Umbilical cord (tissue), 2 donors: Measurements from ENCODE around the gene PCBP2. TPM values are rescaled to one million over a fixed set of nuclear protein-coding genes. Genes with fewer than 3 reads are reported as not detected.
A peak's percentile ranks its signal among the peaks of the same experiment; 100 is the strongest.

Source experiments
- DNase-seq: peaks from one replicate; pipeline ENCODE4 v3.0.0-alpha.2; 2015; ENCODE audit warnings: low spot score
- total RNA-seq: library from RNA; depleted of rRNA; stranded (reverse); fragments of >200 nt; gene quantifications from one replicate; pipeline ENCODE4 v1.2.3, GENCODE V29; 2014; ENCODE audit warnings: low replicate concordance; ENCODE audit not compliant: insufficient read depth

Gene PCBP2
- total RNA-seq, 1 donor from 2014 or later, result 284 TPM

DNA sequence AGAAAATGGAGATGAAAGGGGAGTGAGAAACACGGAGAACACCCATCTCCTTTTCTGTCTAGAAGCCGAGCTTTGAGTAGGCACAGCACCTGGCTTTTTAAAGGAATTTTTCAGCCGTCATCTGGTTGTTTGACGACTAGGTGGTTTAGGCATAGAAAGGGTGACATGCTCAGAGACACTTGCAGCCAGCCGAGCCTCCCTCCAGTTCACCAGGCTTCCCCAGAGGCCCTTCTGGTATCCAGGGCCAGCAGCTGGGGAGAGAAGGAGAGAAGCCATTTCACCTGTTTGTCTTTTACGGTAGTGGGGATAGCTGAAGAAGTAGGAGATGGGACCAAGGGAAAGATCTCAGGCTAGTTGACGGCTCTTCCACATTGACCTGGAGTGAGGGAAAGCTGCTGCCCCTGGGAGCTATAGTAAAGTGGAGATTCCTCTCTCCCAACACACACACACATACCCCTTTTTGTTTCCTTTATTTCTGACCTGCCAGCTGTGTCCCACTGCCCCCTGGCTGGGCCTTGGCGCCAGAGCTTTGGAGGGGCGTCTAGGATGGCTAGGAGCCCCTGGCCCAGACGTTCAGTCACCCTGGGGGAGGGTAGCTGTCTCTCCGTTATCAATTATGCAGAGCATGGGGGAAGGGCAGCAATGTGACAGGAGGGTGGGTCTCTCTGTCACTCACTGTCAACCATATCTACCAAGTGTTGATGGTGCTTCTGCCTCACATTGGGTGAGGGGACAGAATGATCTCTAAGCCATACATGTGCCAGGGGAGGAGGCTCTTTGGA is 41.9 kb downstream of the PCBP2 start:
- DNase-seq, result no peak

DNA sequence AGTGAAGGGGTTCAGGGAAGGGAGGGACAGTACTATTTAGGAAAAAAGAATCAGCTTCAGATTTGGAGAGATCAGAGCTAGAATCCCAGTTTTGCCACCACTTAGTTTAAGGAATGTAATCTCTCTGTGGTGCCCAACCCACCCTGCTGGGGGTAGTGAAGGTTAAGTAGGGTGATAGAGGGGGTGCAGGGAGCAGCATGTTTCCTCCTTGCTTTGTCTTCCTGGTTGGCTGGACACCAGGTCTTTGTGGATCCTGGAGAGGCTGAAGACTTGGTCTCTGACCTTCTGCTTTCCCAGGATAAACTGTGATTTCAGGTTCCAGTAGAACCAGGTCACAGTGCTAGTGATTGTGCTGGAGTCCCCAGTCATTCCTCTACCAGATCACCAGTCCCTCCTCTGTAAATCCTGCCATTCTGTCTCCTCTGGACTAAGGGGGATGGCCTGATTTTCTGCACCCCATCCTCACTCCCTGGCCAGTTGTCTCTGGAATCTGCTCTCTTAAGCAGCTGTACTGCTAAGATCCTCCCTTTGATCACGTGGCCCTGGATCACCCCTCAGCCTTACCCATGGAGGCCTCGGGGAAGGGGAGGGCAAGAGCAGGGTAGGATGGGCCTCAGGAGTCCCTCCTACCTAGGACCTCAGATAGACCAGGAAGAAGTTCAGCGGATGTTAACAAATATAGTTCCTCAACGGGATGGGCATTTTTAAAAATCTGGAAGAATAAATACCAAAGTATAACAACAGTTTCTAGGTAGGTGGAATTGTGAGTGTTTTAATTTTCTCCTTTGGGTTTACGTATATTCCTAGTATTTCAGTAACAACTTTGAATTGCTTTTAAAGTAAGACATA is 44.2 kb downstream of the PCBP2 start:
- peak; percentile 98 for DNase-seq

DNA sequence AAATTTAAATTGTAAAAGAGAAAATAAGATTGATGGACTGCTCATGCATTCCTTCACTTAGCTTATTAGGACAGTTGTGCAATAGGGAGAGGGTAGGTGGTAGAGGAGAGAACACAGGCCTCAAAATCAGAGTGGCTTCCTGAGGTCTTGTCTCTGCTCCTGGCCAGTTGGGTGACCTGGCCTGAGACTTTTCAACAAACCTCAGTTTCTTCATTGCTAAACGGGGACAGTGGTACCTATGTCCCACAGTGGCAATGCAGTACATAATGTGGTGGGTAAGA is 44.8 kb downstream of the PCBP2 start:
- DNase-seq, result no peak

DNA sequence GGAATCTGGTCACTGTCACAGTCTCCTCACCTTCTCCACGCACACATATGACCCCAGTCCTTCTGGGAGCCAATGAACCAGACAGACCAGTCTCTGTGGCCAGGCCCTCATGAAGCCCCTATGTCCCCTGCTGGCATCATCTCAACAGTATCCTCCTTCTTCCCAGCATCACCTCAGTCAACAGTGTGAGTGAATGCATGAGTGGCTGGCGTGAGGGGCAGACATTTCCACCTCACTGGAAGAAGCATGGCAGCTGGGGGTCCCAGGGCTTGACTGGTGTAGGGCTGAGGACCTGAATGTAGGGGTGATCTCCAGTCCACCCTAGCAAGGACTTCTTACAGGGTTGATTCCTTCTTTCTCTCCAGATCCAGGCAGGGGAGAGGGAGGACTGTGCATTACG is 45.6 kb downstream of the PCBP2 start:
- DNase-seq, result no peak

DNA sequence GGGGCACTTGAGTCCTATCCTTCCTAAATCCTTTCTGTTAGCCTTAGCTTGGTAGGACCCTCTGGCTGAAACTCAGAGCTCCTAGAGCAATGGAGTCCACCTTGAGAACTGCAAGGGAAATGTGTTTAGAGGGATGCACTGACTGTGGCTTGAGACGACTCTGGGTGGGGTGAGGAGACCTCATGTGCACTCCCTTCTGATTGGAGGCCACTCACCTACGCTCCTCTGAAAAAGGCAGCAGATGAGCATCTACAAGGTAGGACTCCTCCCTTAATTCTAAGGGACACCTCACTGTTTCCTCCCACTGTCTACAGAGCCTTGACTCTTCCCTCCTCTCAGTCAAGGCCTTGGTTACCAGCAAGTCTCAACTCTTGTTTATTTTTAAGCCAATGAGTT is 46.3 kb downstream of the PCBP2 start:
- no peak for DNase-seq

DNA sequence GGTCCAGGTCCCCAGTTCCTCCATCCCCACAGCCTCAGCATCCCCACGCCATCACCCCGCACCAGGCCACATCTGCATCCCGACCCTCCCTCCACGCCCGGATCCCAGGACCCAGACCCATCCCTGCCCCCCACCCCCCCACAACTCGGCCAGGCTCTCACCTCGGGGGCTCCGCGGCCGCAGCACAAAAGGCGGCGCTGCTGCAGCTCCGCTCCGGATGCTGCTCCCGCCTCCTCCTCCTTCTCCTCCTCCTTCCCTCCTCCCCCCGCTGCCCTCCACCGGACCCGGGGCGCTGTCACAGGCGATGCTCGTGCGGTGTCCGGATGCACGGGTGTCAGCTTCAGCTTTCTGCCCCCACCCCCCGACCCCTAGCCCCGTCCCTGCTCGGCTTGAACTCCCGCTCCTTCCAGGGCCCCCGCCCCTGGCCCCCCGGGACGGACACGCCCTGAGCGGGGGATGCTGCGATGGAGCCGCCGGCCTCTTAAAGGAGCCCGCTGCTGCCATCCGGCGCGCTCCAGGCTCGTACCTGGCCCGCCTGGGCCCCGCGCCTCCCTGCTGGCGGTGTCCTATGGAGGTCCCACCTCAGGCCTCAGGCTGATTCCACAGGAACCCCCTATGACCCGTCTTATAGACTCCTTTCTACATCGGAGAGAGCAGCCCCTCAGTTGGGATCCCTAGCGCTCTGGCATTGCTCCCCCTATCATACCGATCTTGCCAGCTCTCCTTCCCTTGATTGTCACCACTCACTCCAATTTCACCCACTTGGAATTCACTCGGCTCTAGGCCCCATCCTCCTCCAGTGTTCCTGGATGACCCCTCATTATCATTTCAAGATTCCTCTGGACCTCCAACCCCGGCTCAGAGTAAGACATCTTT is 47.6 kb downstream of the PCBP2 start, which contains the start of gene MAP3K12:
Gene MAP3K12 (minus strand): TSS at position 193 of the 876 bp plus-strand sequence. CDS start 12,067 bp downstream, outside the sequence.
- peak; percentile 83 for DNase-seq

DNA sequence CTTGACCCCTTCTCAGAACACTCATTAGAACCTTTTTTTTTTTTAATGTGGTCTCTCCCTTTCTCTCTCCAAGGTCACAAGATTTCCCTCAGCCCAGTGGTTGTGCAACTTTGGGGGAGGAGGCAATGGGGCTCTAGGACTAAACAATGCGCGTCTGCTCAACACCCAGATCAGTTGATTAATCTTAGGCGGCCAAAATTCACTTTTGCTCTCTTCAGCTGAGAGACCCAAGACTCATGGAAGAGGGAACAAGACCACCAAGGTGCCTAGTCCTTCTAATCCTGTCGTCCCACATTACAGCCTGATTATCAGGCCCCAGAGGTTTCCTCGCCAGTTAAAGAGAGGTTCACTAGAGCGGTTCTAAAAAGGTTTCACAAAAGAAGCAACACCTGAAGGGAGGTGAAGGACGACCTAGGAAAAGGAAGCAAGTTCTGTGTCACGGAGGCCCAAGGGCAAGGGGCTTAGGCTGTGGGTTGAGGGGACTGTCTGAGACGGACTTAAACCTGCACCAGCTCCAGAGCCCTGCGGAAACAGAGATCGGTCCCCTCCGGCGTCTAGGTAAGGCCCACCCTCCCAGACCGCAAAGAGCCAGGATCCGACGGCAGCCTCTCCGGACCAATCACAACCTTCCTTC is 48.4 kb downstream of the PCBP2 start:
- peak; percentile 82 for DNase-seq

DNA sequence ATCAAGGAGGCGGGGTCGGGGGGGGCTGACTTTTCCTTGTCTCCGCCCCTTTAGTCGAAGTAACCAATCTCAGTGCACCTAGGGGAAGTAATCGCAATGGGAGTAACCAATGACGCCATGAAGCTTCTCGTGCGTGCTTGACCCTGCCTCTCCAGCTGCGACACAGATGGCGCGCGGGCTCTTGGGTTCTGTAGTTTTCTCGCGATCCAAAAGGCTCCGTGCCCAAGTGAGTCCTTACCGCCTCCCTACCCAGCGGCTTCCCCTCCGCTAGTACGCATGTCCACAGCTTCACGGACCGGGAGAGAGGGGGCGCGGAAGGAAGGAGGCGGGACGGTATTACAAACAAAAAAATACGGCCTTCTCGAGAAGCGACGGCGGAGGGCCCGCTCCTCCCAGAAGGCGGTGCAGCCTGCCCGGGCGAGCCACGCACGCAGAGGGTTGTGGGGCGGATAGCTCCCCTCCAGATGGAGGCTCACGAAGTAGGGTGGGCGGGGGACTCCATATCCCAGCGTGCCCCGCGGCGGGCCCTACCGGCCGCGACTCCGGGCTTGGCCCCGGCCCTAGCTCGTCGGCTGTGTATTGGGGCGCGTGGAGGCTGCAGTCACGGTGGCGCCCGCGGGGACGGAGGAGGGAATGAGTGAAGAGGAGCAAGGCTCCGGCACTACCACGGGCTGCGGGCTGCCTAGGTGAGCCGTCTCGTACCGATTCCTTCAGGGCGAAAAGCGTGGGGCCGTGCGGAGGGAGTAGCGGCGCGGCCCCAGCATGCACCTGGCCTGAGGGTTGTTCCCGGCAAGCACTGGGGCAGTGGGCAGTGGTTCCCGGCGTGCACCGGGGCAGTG is 49.1 kb downstream of the PCBP2 start, which contains the start of gene TARBP2:
Gene TARBP2 (plus strand): TSS at position 508 of the 839 bp plus-strand sequence. CDS start 126 bp downstream, at position 634.
- peak; percentile 100 for DNase-seq

DNA sequence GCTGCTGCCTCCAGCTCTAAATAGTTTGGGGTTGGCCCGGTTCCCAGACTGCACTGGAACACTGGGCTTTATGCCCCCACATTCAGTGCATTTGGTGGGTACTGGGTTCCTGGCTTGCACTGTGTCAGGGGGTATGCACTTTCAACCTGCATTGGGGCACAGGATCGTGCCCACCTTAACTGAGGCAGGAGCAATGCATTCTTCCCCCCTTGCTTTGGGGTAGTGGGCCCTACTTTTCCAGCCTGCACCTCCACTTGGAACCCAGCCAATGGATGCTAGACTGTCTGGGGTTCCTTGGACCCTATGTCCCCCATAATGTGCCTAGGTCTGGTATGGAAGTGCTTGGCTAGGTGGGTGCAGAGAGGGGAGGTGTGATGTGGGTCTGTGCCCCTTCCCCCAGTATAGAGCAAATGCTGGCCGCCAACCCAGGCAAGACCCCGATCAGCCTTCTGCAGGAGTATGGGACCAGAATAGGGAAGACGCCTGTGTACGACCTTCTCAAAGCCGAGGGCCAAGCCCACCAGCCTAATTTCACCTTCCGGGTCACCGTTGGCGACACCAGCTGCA is 49.8 kb downstream of the PCBP2 start:
- DNase-seq, result no peak

DNA sequence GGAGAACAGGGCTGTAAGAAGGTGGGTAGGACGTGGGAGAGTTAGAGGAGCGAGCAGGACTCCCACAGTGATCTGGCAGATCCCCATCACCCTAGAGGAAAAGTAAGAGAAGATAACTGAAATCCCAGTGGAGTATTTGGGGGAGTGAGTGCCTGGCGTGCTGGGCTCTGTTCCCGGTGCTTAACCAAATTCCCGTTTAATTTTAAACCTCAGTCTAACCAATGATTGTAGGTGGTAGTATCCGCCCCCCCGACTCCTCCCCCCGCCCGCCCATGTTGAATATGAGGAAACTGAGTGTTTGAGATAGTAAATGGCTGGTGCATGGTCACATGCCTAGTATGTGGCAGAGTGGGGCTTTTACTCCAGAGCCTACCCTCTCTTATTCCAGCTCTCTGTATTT is 50.4 kb downstream of the PCBP2 start:
- no peak for DNase-seq

DNA sequence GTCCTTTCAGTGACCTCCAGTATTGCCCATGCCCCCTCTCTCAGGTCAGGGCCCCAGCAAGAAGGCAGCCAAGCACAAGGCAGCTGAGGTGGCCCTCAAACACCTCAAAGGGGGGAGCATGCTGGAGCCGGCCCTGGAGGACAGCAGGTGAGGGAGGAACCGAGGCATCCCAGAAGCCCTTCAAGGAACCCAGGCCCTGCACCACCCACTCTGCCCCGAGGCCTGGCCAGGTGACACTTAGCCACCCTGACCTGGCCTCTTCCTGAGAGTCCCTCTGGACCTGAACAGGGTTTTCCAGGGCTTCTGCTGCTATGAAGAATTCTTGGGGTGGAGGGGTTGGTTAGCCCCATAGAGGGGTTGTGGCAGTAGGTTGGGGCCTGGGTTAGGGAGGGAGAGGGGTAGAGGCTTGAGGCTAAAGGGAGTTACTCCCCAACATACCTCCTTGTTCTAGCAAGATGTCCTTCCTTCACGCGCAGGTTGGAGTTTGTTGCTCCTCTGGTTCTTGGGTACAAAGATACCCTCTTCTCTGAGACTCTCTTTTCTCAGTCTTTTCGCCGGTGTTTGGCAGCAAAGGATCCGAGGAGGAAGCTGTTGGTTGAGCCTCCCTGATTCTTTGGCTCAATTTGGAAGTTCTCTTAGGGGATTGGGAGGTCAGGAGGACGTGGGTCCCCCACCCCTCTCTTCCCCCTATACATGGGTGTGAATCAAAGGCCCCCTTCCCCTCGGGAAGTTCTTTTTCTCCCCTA is 51.3 kb downstream of the PCBP2 start:
- no peak for DNase-seq

DNA sequence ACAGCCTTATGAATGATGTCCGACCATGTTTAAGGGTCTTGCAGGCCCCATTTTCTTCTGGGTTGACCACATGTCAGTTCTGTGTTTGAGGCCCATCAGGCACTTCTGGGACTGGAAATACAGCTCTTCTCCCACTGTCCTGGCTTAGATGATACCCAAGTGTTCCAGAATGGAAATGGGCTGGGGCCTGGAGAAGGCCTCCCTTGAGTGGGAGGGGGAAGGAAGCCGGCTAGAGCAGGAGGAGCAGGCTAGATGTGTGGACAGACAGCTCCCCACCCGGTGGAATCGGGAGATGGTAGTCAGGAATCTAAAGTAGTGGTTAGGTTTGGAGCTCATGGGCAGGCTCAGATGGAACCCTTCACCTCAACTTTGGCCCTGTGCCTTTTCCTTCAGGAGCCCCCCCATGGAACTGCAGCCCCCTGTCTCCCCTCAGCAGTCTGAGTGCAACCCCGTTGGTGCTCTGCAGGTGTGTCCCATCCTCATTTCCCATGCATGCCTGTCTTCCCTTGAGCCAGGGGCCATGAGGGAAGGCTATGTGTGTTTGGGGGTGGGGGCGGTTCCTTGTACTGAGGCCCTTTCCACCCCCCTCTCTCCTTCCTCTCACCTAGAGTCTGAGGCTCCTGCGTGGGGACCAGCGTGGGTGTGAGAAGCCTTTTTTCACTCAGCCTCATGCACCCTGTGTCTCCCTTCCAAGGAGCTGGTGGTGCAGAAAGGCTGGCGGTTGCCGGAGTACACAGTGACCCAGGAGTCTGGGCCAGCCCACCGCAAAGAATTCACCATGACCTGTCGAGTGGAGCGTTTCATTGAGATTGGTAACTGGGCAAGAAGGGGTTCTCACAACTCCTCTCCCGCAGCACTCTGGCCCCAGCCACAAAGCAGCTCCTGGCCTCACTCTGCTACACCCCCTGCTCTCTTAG is 52.4 kb downstream of the PCBP2 start:
- DNase-seq, result no peak

DNA sequence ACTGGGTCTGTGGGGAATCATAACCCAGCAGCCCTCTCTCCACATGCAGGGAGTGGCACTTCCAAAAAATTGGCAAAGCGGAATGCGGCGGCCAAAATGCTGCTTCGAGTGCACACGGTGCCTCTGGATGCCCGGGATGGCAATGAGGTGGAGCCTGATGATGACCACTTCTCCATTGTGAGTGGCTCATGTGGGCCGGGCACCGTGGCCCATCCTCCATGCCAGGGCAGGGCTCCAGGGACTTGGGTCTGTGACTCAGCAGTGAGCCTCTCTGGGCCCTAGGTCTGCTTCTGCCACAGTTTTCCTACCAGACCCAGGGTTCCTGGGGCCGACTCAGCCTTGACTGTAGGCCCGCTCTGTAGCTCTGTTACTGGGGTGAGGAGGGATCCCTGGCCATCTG is 53.2 kb downstream of the PCBP2 start:
- no peak for DNase-seq

DNA sequence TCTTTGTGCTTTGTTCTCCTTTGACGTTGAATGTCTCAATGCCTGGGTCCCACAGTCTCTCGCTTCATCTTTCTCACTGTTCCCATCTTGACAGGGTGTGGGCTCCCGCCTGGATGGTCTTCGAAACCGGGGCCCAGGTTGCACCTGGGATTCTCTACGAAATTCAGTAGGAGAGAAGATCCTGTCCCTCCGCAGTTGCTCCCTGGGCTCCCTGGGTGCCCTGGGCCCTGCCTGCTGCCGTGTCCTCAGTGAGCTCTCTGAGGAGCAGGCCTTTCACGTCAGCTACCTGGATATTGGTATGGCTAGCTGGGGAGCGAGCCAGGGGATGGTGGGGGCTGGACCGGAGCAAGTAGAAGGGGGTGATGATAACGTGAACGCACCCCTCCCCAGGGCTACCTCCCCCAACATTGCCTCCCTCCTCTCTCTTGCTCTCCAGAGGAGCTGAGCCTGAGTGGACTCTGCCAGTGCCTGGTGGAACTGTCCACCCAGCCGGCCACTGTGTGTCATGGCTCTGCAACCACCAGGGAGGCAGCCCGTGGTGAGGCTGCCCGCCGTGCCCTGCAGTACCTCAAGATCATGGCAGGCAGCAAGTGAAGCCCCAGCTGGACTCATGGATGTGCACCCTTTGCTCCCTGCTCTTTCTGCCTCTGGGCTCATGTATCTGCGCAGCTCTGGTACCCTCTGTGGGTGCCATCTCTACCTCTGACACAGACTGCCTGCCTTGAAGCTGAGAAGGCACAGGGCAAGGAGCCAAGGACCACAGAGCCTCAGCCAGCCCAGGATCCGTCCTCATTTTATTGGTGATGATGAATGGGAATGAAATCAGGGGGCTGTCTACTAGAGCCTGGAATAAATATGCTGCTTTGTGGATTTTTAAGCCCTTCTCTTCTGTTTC is 53.9 kb downstream of the PCBP2 start:
- no peak for DNase-seq

DNA sequence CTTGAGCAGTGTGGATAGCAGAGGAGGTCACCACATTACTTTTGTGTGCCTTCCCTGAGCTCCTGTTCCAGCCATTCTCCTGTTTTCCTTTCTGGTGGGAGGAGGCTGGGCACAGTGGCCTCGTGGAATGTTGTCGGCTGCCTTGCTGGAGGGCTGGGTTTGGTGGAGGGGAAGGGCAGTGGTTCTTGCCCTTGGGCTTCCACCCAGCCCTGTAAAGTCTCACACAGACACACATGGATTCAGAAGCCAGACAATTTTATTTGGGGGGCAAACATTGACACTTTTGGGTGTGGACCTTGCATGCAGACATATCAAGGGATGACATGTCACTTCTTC is 54.5 kb downstream of the PCBP2 start:
- DNase-seq, result no peak

DNA sequence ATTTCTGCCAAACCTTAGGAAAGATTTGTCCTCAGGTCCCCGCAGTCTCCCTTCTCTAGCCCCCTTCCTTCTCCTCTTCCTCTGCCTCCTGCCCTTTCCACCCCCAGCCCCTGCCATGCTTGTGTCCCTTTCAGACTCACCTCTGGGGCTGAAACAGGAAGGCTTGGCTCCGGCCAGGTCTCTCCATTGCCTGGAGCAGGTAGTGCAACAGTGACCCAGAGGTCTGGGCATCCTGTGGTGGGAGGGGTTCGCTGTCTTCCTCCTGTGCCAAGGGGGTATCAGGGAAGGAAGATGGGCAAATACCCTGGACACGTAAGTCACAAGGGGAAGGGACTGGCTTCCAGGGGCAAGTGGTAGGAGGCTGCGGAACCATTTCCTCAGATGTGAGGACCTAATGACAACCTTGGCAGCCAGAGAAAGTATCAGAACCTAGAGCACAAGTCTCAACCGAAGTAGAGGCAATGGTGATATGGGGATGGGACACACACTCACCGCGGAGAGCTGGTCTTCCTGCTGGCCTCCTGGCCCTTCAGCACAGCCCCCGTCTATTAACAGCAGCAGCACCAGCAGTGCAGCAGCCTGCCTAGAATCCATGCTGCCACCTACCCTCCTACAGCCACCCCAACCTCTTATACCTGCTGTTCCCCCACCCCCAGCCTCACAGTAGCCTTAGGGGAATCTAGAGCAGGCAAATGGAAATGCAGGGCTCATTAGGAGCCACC is 55.1 kb downstream of the PCBP2 start, which contains the start of gene NPFF:
Gene NPFF (minus strand): TSS at position 604 of the 722 bp plus-strand sequence. CDS start 10 bp downstream, at position 594.
- no peak for DNase-seq

DNA sequence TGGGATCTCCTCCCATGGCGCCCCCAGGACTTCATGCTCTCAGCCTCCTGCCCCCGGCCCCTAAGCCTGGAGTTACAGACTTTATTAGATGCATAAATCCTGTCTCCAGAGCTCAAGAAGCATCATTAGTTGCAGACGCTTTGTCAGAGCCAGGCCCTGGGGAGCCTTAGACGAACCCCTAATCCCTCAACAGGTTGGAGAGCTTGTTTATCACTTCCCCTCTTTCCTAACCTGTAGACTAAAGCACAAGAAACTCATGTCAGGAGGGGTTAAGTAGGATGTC is 55.6 kb downstream of the PCBP2 start:
- no peak for DNase-seq
